Colonic mucosa (tissue), 4 donors: Measurements from ENCODE around the gene TRAPPC3. TPM values are rescaled to one million over a fixed set of nuclear protein-coding genes. Genes with fewer than 3 reads are reported as not detected.
A peak's percentile ranks its signal among the peaks of the same experiment; 100 is the strongest.
"Not testable (repeated sequence)": the region's sequence is repeated elsewhere in the genome, so short reads cannot be mapped to it uniquely, and the experiment has no call there.

Source experiments
- DNase-seq: peaks from one replicate; pipeline ENCODE4 v3.0.0-alpha.2; 2020
- H3K27ac ChIP-seq: fragments of 200-600 bp; one replicate; pipeline ENCODE4 v1.8.0; 2021
- H3K27me3 ChIP-seq: fragments of 200-600 bp; one replicate; pipeline ENCODE4 v1.8.0; 2021
- H3K36me3 ChIP-seq: fragments of 200-600 bp; one replicate; pipeline ENCODE4 v1.8.0; 2021
- H3K4me1 ChIP-seq: fragments of 200-600 bp; one replicate; pipeline ENCODE4 v1.8.0; 2021; ENCODE audit warnings: mild to moderate bottlenecking
- H3K4me3 ChIP-seq: fragments of 200-600 bp; one replicate; pipeline ENCODE4 v1.8.0; 2021
- H3K9ac ChIP-seq, 2 donors: one replicate each; pipeline ENCODE4 v1.7.0; 2013; ENCODE audit warnings: control low read depth in 2 of 2, low read depth in 2 of 2, low read length in 2 of 2
- H3K9me3 ChIP-seq: fragments of 200-600 bp; one replicate; pipeline ENCODE4 v1.8.0; 2021
- CTCF ChIP-seq: fragments of 200-600 bp; IDR thresholded peaks from one replicate; pipeline ENCODE4 v1.8.0; 2022; ENCODE audit warnings: antibody characterized with exemption, mild to moderate bottlenecking
- intact Hi-C: fragments of 100-400 bp; cut with DNase I; formaldehyde crosslinking; loops from one replicate; pipeline ENCODE4 v1.14.1; 2022
- total RNA-seq, 2 donors: library from RNA; stranded (reverse); fragmentation: NEBNext Ultra II Directional in 1 of 2; extraction: Animal tissue kit (Norgen Biotek cat#: 25700) in 1 of 2; gene quantifications; one replicate each; pipeline ENCODE4 v1.2.1, GENCODE V29; 2021
- donor health status: healthy.
- donor health status: DM: no; HTN: no; CAD: no.
- donor health status: DM: no; HTN: no; CAD: no.

The TRAPPC3 gene
- 10 to 100 TPM; 59.0 to 60.6 TPM for total RNA-seq

GRCh38 chr1:36149237-36149972, at the start of gene TRAPPC3:
TSS of gene TRAPPC3 (minus strand) at chr1:36149486. CDS start at chr1:36149378, 108 bp downstream.
- no peaks in the 10 kb centered on the region for H3K9me3 ChIP-seq
- H3K4me3 ChIP-seq, result peak within 1 kb of the TSS; percentile 98
- no peaks in the 10 kb centered on the region for H3K36me3 ChIP-seq
- peak within 1 kb of the TSS; percentile 94 to 95 for H3K9ac ChIP-seq
- H3K4me1 ChIP-seq, result peaks cover 16% of the 10 kb centered on the region
- no peaks in the 10 kb centered on the region for H3K27me3 ChIP-seq
- H3K27ac ChIP-seq, result peak within 1 kb of the TSS; percentile 94
- peak; percentile 100 for DNase-seq
- TF ChIP-seq CTCF, result peak; percentile 90
- intact Hi-C loops, result no loop called here

GRCh38 chr1:36198641-36199040, 49.4 kb upstream of the TRAPPC3 start:
- Histone ChIP-seq H3K4me3 (no peak overlapping the region), H3K9ac (no peak overlapping the region), H3K4me1 (no peaks in the 10 kb centered on the region), H3K27me3 (no peaks in the 10 kb centered on the region), H3K9me3 (no peaks in the 10 kb centered on the region), H3K36me3 (no peaks in the 10 kb centered on the region), H3K27ac (no peak overlapping the region)
- intact Hi-C loops, result no loop called here
- no peak for DNase-seq
- no peak for TF ChIP-seq CTCF

- H3K4me1 ChIP-seq, H3K9me3 ChIP-seq, H3K27me3 ChIP-seq, H3K27ac ChIP-seq, DNase-seq, intact Hi-C loops, H3K36me3 ChIP-seq, H3K4me3 ChIP-seq, H3K9ac ChIP-seq: not testable (repeated sequence)
Observed at GRCh38 chr1:36196805-36197204, 47.5 kb upstream of the TRAPPC3 start.

GRCh38 chr1:36187800-36188593, 38.7 kb upstream of the TRAPPC3 start:
- H3K4me3 ChIP-seq, result no peak overlapping the region
- H3K36me3 ChIP-seq, result no peaks in the 10 kb centered on the region
- peak; percentile 87 for DNase-seq
- intact Hi-C loops, result loop anchor here (5.0 to 10.0 kb wide), 3 partner anchors 36 to 97 kb away; no protein-coding TSS in a partner anchor
- peak overlapping the region; percentile 67 for H3K27ac ChIP-seq
- peak; percentile 81 for TF ChIP-seq CTCF
- no peak overlapping the region for H3K9ac ChIP-seq
- H3K9me3 ChIP-seq, result no peaks in the 10 kb centered on the region
- H3K27me3 ChIP-seq, result no peaks in the 10 kb centered on the region
- H3K4me1 ChIP-seq, result peaks cover 6% of the 10 kb centered on the region

GRCh38 chr1:36183309-36183856, 34.1 kb upstream of the TRAPPC3 start:
- DNase-seq, result no peak
- intact Hi-C loops, result loop anchor here (10.0 kb wide), 1 partner anchor 101 kb away; no protein-coding TSS in a partner anchor
- peaks cover 6% of the 10 kb centered on the region for H3K4me1 ChIP-seq

More at GRCh38 chr1:36183309-36183856, 34.1 kb upstream of the TRAPPC3 start:
- Histone ChIP-seq H3K9ac (no peak overlapping the region), H3K36me3 (no peaks in the 10 kb centered on the region), H3K9me3 (no peaks in the 10 kb centered on the region), H3K27me3 (no peaks in the 10 kb centered on the region), H3K4me3 (no peak overlapping the region), H3K27ac (peak overlapping the region; percentile 11)
- TF ChIP-seq CTCF, result no peak
